NCI-H2081 treated with DMSO at 0.1 percent for 48 hours (cell line): Measurements from ENCODE around the gene EEF1A2.

Experiments
- DNase-seq: peaks from one replicate; lab custom pipeline; 2025; lab: John Stamatoyannopoulos, UW

Gene EEF1A2

DNA sequence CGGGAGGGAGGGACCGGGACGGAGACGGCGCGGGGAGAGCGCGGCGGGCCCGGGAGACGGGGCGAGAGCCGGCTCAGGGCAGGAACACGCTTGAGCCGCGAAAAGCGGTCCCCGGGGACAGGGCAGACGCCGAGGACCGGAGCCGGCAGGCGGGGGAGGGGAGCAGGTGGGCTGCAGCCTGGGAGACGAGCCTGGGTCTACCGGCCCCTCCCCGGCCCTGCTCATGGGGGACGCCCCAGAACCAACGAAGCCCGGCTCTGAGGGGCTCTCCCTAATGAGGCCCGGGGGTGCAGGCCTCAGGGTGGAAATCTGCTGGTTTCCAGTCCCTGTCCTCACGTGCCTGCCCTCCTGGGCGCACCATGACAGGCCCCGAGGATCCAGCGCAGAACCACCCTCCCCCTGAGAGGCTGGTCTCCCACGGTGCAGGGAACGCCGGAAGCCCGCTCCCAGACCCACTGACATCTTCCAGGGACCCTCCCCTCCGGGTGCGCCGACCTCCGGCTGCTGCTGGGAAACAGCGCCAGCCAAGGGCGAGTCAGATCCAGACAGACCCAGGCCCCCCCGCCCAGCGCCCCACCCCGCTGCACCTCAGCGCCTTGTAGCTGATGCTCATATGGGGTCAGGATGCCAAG lies 571 bp upstream of the EEF1A2 start:
- DNase-seq, result no peak

DNA sequence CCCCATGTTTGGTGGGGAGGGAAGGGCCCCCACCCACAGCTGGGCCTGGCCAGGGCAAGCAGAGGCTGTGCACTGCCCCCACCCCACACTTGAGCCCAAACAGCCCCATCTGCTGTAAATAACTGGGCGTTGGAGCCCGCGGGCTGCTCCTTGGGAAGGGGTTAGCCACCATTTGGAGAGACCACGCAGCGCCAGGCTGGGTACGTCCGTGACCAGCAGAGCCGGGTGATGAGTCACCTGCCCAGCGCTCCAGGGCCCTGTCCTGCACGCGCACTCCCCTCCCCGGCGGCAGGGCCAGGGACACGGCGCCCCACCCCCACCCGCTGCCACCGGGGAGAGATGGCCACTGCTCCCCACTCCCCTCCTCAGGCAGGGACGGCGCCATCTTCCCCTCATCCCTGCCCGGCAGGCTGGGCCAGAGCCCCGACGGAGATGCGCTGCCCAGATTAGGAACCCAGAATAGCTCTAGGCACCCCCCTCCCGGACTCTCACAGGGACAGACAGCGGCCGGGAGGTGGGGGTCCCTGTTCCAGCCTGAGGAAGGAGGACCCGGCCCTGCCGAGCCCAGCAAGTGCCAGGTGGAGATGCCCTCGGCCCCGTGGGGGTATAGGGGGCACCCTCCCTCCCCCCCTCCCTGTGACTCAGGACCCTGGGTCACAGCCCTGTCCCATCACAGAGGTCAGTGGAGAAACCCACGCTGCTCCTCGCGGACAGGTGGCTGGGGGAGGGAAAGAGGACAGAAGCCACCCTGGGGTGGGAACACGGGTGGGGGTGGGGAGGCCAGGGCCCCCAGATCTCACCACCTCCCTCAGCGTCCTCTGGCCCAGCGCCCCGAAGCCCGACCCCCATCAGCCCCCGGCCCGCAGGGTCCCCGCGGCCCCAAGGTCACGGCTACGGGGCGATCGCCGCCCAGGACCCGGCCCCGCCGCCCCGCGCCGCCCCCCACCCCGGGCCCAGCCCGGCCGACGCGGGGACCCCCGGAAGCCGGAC lies 642 bp downstream of the EEF1A2 start:
- DNase-seq, result no peak

- no peak for DNase-seq
Measured at GRCh38 chr20:63497138-63497945, 1.5 kb downstream of the EEF1A2 start.

DNA sequence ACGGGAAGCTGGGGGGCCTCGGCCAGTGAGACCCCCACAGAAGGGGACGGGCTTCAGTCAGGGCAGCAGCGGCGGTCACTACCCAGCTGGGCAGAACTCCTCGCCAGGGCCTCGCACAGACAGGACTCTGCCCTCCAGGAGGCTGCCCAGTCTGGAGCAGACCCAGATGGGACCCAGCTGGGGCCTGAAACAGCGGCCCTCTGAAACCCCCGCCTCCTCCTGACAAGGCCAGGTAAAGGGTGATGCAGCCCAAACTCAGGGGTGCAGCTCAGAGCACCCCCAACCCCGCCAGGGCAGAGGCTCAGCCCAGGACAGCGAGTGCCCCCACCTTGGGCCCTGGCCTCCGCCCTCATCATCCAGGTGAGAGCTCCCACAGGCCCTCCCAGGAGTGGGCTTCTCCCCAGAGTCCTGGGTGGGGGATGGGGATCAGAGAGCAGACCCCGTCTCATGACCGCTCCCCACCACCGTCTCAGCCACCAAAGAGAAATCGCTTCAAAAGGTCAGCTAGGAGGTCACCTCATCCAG lies 2.2 kb downstream of the EEF1A2 start:
- DNase-seq, result no peak

DNA sequence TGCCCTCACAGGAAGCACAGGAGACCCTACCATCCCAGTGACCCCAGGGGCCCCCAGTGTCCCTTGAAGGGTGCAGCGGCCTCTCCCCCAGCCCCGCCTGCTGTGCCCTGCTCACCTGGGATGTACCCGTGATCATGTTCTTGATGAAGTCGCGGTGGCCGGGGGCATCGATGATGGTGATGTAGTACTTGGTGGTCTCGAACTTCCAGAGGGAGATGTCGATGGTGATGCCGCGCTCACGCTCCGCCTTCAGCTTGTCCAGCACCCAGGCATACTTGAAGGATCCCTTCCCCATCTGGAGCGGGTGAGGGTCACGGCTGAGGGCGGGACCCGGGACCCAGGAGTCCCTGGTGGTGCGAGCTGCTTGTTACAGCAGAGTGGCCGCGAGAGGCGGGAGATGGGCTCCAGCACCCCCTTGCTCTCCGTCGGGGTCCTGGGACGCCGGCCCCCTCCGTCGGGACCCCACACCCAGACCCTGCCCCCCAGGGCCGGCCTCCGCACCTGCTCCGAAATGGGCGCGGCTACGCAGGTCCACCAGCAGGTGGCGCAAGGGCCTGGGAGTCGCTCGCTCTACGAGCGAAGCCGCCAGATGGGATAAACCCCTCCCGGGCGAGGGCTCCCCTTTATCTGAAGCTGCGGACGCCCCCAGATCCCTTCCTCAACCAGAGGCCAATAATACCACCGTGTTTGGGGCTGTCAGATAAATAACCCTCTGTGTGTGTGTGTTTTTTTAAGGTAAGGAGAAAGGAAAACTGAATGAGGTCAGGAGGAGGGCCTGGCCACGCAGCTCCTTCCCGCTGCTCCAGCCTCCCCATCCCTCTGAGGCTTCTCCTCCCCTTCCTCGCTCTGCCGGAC lies 2.9 kb downstream of the EEF1A2 start:
- no peak for DNase-seq

GRCh38 chr20:63495167-63495720 lies 3.6 kb downstream of the EEF1A2 start:
- no peak for DNase-seq

DNA sequence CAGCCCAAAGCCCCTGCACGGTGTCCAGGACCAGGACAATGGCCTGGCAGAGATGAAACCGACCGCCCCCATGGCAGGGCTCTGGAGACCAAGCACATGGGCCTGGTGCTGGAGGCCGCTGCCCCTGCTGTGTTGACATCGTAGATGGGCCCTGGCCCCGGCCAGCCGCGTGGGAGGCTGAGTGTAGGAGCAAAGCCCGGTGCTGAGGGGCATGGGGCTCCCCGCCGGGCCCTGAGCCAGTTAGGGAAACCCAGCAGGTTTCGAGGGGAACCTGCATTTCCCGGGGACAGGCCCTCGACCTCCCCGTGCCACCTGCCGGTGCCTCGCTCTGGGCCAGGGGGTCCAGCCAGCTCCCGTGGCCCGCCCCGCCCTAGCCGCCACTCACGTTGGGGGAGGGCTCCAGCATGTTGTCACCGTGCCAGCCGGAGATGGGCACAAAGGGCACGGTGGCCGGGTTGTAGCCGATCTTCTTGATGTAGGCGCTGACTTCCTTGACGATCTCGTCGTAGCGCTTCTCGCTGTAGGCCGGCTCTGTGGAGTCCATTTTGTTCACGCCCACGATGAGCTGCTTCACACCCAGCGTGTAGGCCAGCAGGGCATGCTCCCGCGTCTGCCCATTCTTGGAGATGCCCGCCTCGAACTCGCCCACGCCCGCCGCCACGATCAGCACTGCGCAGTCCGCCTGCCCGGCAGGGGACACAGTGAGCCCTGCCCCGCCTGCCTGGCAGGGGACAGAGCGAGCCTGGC lies 4.3 kb downstream of the EEF1A2 start:
- DNase-seq, result no peak

DNA sequence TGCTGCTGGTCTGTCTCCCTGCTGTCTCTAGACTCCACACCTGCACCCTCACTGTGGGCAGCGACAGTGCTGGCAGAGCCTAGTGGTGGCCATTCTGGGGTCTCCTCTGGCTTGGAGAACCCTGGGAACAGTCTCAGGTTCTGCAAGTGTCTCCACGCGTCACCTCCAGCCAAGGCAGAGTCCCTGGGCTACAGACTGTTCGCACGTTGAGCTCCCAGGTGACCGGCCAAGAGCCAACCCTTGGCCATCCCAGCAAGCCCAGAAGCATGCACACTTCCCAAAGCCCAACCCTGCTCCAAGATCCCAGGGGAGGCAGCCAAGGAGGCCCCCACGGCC lies 4.8 kb downstream of the EEF1A2 start:
- no peak for DNase-seq

GRCh38 chr20:63493563-63494020 lies 5.3 kb downstream of the EEF1A2 start:
- DNase-seq, result no peak

DNA sequence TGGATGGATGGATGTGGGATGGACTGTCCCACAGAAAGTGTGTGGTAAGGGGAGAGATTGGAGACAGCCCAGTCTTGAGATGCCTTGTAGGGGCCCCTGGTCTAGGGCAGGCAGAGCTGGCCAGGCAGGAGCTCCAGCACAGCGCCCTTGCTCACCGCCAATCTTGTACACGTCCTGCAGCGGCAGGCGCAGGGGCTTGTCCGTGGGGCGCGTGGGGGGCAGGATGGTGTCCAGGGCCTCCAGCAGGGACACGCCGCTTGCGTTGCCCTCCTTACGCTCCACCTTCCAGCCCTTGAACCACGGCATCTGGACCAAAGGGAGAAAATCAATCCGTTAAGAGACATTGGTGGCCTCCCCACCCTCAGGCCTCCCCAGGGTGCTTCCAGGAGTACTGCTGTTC lies 5.9 kb downstream of the EEF1A2 start:
- DNase-seq, result no peak

DNA sequence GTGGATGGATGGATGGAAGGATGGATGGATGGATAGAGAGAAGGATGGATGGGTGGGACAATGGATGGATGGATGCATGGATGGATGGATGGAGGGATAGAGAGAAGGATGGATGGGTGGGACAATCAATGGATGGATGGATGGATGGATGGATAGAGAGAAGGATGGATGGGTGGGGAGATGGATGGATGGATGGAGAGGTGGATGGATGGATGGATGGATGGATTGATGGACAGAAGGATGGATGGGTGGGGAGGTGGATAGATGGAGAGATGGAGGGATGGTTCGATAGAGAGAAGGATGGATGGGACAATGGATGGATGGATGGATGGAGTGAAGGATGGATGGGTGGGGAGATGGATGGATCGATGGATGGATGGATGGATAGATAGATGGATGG lies 6.4 kb downstream of the EEF1A2 start:
- no peak for DNase-seq

DNA sequence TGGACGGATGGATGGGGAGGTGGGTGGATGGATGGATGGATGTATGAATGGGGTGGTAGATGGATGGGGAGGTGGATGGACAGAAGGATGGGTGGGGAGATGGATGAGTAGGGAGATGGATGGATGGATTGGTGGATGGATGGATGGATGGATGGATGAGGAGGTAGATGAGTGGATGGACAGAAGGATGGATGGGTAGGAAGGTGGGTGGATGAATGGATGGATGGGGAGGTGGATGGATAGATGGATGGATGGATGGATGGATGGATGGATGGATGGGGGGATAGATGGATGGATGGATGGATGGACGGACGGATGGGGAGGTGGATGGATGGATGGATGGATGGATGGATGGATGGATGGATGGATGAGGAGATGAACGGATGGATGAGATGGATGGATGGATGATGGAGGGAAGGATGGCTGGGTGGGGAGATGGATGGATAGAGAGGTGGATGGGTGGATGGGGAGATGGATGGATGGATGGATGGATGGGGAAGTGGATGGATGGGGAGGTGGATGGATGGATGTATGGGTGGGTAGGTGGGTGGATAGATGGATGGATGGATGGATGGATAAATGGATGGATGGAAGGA lies 7.2 kb downstream of the EEF1A2 start:
- no peak for DNase-seq

- DNase-seq, result no peak
Measured at GRCh38 chr20:63491078-63491477, 7.8 kb downstream of the EEF1A2 start.

GRCh38 chr20:63490416-63490815 lies 8.5 kb downstream of the EEF1A2 start:
- DNase-seq, result no peak

GRCh38 chr20:63488315-63489251 lies 10.3 kb downstream of the EEF1A2 start:
- DNase-seq, result no peak

DNA sequence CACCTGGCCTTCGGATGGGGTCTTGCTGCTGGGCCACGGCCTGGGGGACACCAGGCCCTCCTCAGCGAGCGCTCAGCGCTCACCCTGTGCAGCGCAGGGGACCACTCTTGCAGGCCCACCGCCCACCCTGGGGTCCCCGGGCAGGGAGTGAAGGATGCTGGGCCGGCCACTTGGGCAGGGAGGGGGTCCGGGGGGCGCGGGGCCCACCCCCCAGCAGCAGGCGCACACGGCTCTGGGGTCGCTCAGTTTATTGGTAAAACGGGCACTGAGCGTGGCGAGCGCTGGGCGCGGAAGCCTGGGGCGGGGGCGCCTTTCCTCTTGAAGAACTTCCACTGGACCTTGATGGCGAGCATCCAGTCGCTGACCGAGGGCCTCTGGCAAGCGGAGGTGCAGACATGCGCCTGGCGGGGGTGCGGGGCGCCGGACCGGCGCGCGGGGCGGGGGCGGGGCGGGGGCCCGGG lies 11.1 kb downstream of the EEF1A2 start:
- no peak for DNase-seq

- DNase-seq, result no peak
Measured at GRCh38 chr20:63487116-63487764, 11.6 kb downstream of the EEF1A2 start.

- DNase-seq, result no peak
Measured at GRCh38 chr20:63486300-63486855, 12.5 kb downstream of the EEF1A2 start.
